IMR-90 (cell line): ENCODE measurements around the gene BOLL. TPM values are rescaled to one million over a fixed set of nuclear protein-coding genes. Genes with fewer than 3 reads are reported as not detected.

Experiments
- ATAC-seq: fragments of 200-7000 bp; cut with Tn5 transposase; 2 replicates; pipeline ENCODE4 v1.9.1; 2020; ENCODE audit warnings: low read depth, mild to moderate bottlenecking, moderate library complexity
- BruUV-seq: library from RNA; stranded (reverse); fragments of 400-500 nt; replicated peaks from 2 replicates; lab custom pipeline; 2021; lab: Mats Ljungman, UMichigan
- CTCF ChIA-PET: fragments of 300-600 bp; formaldehyde crosslinking; extraction: SDS; loops from one replicate; lab custom pipeline; 2021; ENCODE audit warnings: antibody characterized with exemption; lab: Yijun Ruan, JAX
- POLR2A ChIA-PET: fragments of 300-600 bp; sonication (Branson Sonifier 250); formaldehyde crosslinking; loops from one replicate; lab custom pipeline; 2022; ENCODE audit warnings: antibody characterized with exemption; ENCODE audit not compliant: unreplicated experiment; lab: Charles Lee
- DNase-seq: peaks from one replicate; pipeline ENCODE4 v3.0.0; 2013
- H2AFZ ChIP-seq: replicated peaks from 2 replicates; pipeline ENCODE3; 2013; ENCODE audit warnings: low read length, mild to moderate bottlenecking; ENCODE audit not compliant: poor library complexity
- H2AK5ac ChIP-seq: 2 replicates; pipeline ENCODE4 v1.6.1; 2013; ENCODE audit warnings: low read depth, low read length, inconsistent platforms
- H2AK9ac ChIP-seq: replicated peaks from 2 replicates; pipeline ENCODE3; 2013; ENCODE audit warnings: mild to moderate bottlenecking, low read depth, low read length, moderate library complexity; ENCODE audit not compliant: poor library complexity
- H2BK120ac ChIP-seq: 2 replicates; pipeline ENCODE4 v1.6.1; 2013; ENCODE audit warnings: low read depth, low read length, inconsistent platforms
- H2BK15ac ChIP-seq: 3 replicates; pipeline ENCODE4 v1.6.1; 2013; ENCODE audit warnings: low read depth, low read length, inconsistent platforms
- H2BK20ac ChIP-seq: 2 replicates; pipeline ENCODE4 v1.6.1; 2013; ENCODE audit warnings: low read depth, mild to moderate bottlenecking, inconsistent platforms, low read length, moderate library complexity
- H2BK5ac ChIP-seq: 2 replicates; pipeline ENCODE4 v1.6.1; 2013; ENCODE audit warnings: mild to moderate bottlenecking, low read depth, low read length, inconsistent platforms; ENCODE audit not compliant: poor library complexity, severe bottlenecking
- H3K14ac ChIP-seq: replicated peaks from 2 replicates; pipeline ENCODE4 v1.6.1; 2013; ENCODE audit warnings: low read depth, low read length, inconsistent platforms
- H3K18ac ChIP-seq: 2 replicates; pipeline ENCODE4 v1.6.1; 2013; ENCODE audit warnings: low read depth, low read length, control low read depth
- H3K23ac ChIP-seq: 2 replicates; pipeline ENCODE4 v1.6.1; 2013; ENCODE audit warnings: low read depth, low read length, inconsistent platforms
- H3K27ac ChIP-seq: 2 replicates; pipeline ENCODE4 v1.5.1; 2013; ENCODE audit warnings: mild to moderate bottlenecking, control low read depth, low read length; ENCODE audit not compliant: insufficient read depth
- H3K27me3 ChIP-seq: 2 replicates; pipeline ENCODE4 v1.6.1; 2013; ENCODE audit warnings: low read length; ENCODE audit not compliant: control insufficient read depth, insufficient read depth
- H3K36me3 ChIP-seq: 2 replicates; pipeline ENCODE4 v1.6.1; 2013; ENCODE audit warnings: low read length, mixed read lengths; ENCODE audit not compliant: control insufficient read depth, insufficient read depth
- H3K4ac ChIP-seq: 2 replicates; pipeline ENCODE4 v1.6.1; 2013; ENCODE audit warnings: low read depth, low read length, inconsistent platforms
- H3K4me1 ChIP-seq: 2 replicates; pipeline ENCODE4 v1.6.1; 2013; ENCODE audit warnings: low read length, mixed read lengths; ENCODE audit not compliant: control insufficient read depth, insufficient read depth
- H3K4me2 ChIP-seq: 2 replicates; pipeline ENCODE4 v1.6.1; 2013; ENCODE audit warnings: low read depth, mild to moderate bottlenecking, control low read depth, low read length, moderate library complexity
- H3K4me3 ChIP-seq: 2 replicates; pipeline ENCODE4 v1.5.1; 2013; ENCODE audit warnings: low read depth, mild to moderate bottlenecking, control low read depth, low read length, moderate library complexity; ENCODE audit not compliant: insufficient read depth
- H3K56ac ChIP-seq: 2 replicates; pipeline ENCODE4 v1.6.1; 2013; ENCODE audit warnings: low read length, inconsistent platforms; ENCODE audit not compliant: insufficient read depth; ENCODE audit errors: extremely low read depth
- H3K79me1 ChIP-seq, 2 experiments: 2 replicates each; pipeline ENCODE4 v1.6.1; 2013; ENCODE audit warnings: low read length in 2 of 2, inconsistent platforms in 1 of 2, low read depth in 1 of 2
- H3K9ac ChIP-seq: 2 replicates; pipeline ENCODE4 v1.6.1; 2013; ENCODE audit warnings: low read depth, low read length, control low read depth
- H3K9me1 ChIP-seq: 2 replicates; pipeline ENCODE4 v1.6.1; 2013; ENCODE audit warnings: low read length, inconsistent platforms; ENCODE audit not compliant: insufficient read depth
- H3K9me3 ChIP-seq: 2 replicates; pipeline ENCODE4 v1.6.1; 2013; ENCODE audit warnings: low read length; ENCODE audit not compliant: control insufficient read depth, insufficient read depth
- H4K20me1 ChIP-seq: 2 replicates; pipeline ENCODE4 v1.6.1; 2013; ENCODE audit warnings: low read length, inconsistent platforms; ENCODE audit not compliant: insufficient read depth
- H4K5ac ChIP-seq: 2 replicates; pipeline ENCODE4 v1.6.1; 2013; ENCODE audit warnings: mild to moderate bottlenecking, low read depth, low read length, control low read depth
- H4K8ac ChIP-seq, 2 experiments: 2 replicates each; pipeline ENCODE4 v1.6.1; 2013; ENCODE audit warnings: low read depth in 2 of 2, low read length in 2 of 2, control low read depth in 1 of 2, inconsistent platforms in 1 of 2
- H4K91ac ChIP-seq: 2 replicates; pipeline ENCODE4 v1.6.1; 2013; ENCODE audit warnings: low read depth, low read length, inconsistent platforms; ENCODE audit not compliant: insufficient read depth
- BHLHE40 ChIP-seq: fragments of 150-350 bp; IDR thresholded peaks from 2 replicates; pipeline ENCODE4 v1.6.1; 2016; ENCODE audit warnings: mild to moderate bottlenecking, low read depth, low read length
- CEBPB ChIP-seq: IDR thresholded peaks from 2 replicates; pipeline ENCODE4 v1.6.1; 2012; ENCODE audit warnings: low read depth, low read length, improper control_type of control experiment
- CHD1 ChIP-seq: IDR thresholded peaks from 2 replicates; pipeline ENCODE4 v1.6.1; 2012; ENCODE audit warnings: low read depth, low read length, improper control_type of control experiment
- CTCF ChIP-seq: conservative IDR thresholded peaks from 2 replicates; pipeline ENCODE4 v1.5.1; 2012; ENCODE audit warnings: mild to moderate bottlenecking, low read depth, low read length, improper control_type of control experiment
- MAFK ChIP-seq: IDR thresholded peaks from 2 replicates; pipeline ENCODE4 v1.6.1; 2012; ENCODE audit warnings: low read depth, low read length, improper control_type of control experiment
- MXI1 ChIP-seq: IDR thresholded peaks from 2 replicates; pipeline ENCODE4 v1.6.1; 2012; ENCODE audit warnings: low read depth, mild to moderate bottlenecking, low read length, moderate library complexity, borderline replicate concordance
- NFE2L2 ChIP-seq: fragments of 150-350 bp; IDR thresholded peaks from 2 replicates; pipeline ENCODE4 v1.6.1; 2016; ENCODE audit warnings: low read depth, mild to moderate bottlenecking, low read length
- RAD21 ChIP-seq: IDR thresholded peaks from 2 replicates; pipeline ENCODE4 v1.6.1; 2012; ENCODE audit warnings: low read length, improper control_type of control experiment
- SMC3 ChIP-seq: fragments of 150-350 bp; IDR thresholded peaks from 2 replicates; pipeline ENCODE4 v1.6.1; 2016; ENCODE audit warnings: low read depth, mild to moderate bottlenecking, antibody characterized with exemption, low read length, moderate library complexity
- WGBS, 2 experiments: methylation state at CpG; one replicate each; pipeline versions ENCODE4 v1.1.5 to v1.1.7; 2013; ENCODE audit warnings: missing lambda C conversion rate in 2 of 2; ENCODE audit not compliant: insufficient read length in 1 of 2; ENCODE audit errors: extremely low coverage in 2 of 2; 5-methylcytosine and 5-hydroxymethylcytosine counted together
- dilution Hi-C: fragments of 300-500 bp; cut with HindIII; formaldehyde crosslinking; loops from one replicate; pipeline ENCODE4 v1.14.3; 2018; ENCODE audit warnings: low sequenced_read_pairs; ENCODE audit not compliant: unreplicated experiment
- in situ Hi-C: fragments of 300-500 bp; cut with MboI; formaldehyde crosslinking; loops from 3 replicates; pipeline ENCODE4 v1.14.3; 2019; ENCODE audit warnings: low sequenced_read_pairs, inconsistent platforms, mixed read lengths
- intact Hi-C: fragments of 100-400 bp; cut with micrococcal nuclease; formaldehyde crosslinking; loops from 2 replicates; pipeline ENCODE4 v1.10.0; 2022
- polyA plus RNA-seq, 3 experiments: library from polyadenylated mRNA; depleted of rRNA; stranded (reverse); fragments of >200 nt; gene quantifications; 2 replicates each; pipeline ENCODE4 v1.2.3, GENCODE V29; 2012; ENCODE audit warnings: low replicate concordance in 1 of 3
- total RNA-seq: library from RNA; depleted of rRNA; stranded (reverse); fragments of >200 nt; gene quantifications from 2 replicates; pipeline ENCODE4 v1.2.3, GENCODE V29; 2012

The BOLL gene
- total and polyA plus RNA-seq, 2 of the 4 experiments (the other 2 are of a cell fraction) = not detected

- H3K18ac ChIP-seq = no peak overlapping the region
- no peak overlapping the region for H4K91ac ChIP-seq
- ChIA-PET CTCF (interaction anchor here (0.5 kb wide), 1 partner anchor 102 kb away, joined by 3 read pairs; the partner anchor contains the start of gene RFTN2), POLR2A (no interaction called here)
- no peak overlapping the region for H3K27ac ChIP-seq
- dilution Hi-C loops = no loop called here
- no peak overlapping the region for H4K5ac ChIP-seq
- H3K56ac ChIP-seq = no peak overlapping the region
- H3K27me3 ChIP-seq = no peaks in the 10 kb centered on the region
- H4K8ac ChIP-seq = no peak overlapping the region
- no peak overlapping the region for H2BK5ac ChIP-seq
- H3K9ac ChIP-seq = no peak overlapping the region
- no peak overlapping the region for H2AK5ac ChIP-seq
- H2BK15ac ChIP-seq = no peak overlapping the region
- WGBS, 2 experiments = no CpG with 5 or more reads among the region's 4 CpGs
- TF ChIP-seq SMC3 (peak; percentile 75), NFE2L2 (no peak), MXI1 (no peak), CEBPB (no peak), CHD1 (no peak), RAD21 (peak; percentile 80), MAFK (no peak), CTCF (peak; percentile 79), BHLHE40 (no peak)
- intact Hi-C loops = loop anchor here (1.0 to 2.0 kb wide), 2 partner anchors 71 to 277 kb away; partner anchors contain the start of gene HSPE1
- no TSS peak for BruUV-seq
- ATAC-seq = peak; percentile 63
- H2AK9ac ChIP-seq = no peak overlapping the region
- no peaks in the 10 kb centered on the region for H3K79me1 ChIP-seq
- H2BK120ac ChIP-seq = no peak overlapping the region
- H4K20me1 ChIP-seq = no peaks in the 10 kb centered on the region
- in situ Hi-C loops = loop anchor here (10.0 kb wide), 1 partner anchor 273 kb away; the partner anchor contains the start of gene HSPE1
- peak; percentile 51 for DNase-seq
- no peaks in the 10 kb centered on the region for H3K9me1 ChIP-seq
- no peak overlapping the region for H3K23ac ChIP-seq
- no peak overlapping the region for H3K4ac ChIP-seq
- no peaks in the 10 kb centered on the region for H3K9me3 ChIP-seq
- H3K4me3 ChIP-seq = no peak overlapping the region
- H3K36me3 ChIP-seq = no peaks in the 10 kb centered on the region
- H2AFZ ChIP-seq = no peak overlapping the region
- H3K4me1 ChIP-seq = no peaks in the 10 kb centered on the region
- no peak overlapping the region for H2BK20ac ChIP-seq
- no peak overlapping the region for H3K4me2 ChIP-seq
- H3K14ac ChIP-seq = no peak overlapping the region
Measured at GRCh38 chr2:197777823-197778407, 7.2 kb downstream of the BOLL start.
